ENCODE data around the gene SUSD4. TPM values are rescaled to one million over a fixed set of nuclear protein-coding genes. Genes with fewer than 3 reads are reported as not detected.

SUSD4 gene
- total RNA-seq, 4 donors from 2014 or later, result 2.2 to 5.3 (median 2.5) TPM

GRCh38 chr1:223198628-223198965, 165.4 kb downstream of the SUSD4 start:
- Histone ChIP-seq H3K4me3 (no peak overlapping the region), H3K27me3 (peaks cover 18% of the 10 kb centered on the region), H3K4me1 (no peaks in the 10 kb centered on the region), H3K9me3 (no peaks in the 10 kb centered on the region), H3K27ac (no peak overlapping the region), H3K36me3 (no peaks in the 10 kb centered on the region)
- no peak for TF ChIP-seq EP300 (IDR thresholded peaks at IDR 0.05)
- TF ChIP-seq, protein P1, sequence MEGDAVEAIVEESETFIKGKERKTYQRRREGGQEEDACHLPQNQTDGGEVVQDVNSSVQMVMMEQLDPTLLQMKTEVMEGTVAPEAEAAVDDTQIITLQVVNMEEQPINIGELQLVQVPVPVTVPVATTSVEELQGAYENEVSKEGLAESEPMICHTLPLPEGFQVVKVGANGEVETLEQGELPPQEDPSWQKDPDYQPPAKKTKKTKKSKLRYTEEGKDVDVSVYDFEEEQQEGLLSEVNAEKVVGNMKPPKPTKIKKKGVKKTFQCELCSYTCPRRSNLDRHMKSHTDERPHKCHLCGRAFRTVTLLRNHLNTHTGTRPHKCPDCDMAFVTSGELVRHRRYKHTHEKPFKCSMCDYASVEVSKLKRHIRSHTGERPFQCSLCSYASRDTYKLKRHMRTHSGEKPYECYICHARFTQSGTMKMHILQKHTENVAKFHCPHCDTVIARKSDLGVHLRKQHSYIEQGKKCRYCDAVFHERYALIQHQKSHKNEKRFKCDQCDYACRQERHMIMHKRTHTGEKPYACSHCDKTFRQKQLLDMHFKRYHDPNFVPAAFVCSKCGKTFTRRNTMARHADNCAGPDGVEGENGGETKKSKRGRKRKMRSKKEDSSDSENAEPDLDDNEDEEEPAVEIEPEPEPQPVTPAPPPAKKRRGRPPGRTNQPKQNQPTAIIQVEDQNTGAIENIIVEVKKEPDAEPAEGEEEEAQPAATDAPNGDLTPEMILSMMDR (IDR thresholded peaks at IDR 0.05), result no peak
- no peak for TF ChIP-seq POLR2A (IDR thresholded peaks at IDR 0.05)
- no peak for TF ChIP-seq POLR2AphosphoS5 (IDR thresholded peaks at IDR 0.05)
- 86 to 91% methylated on average over 3 of the region's 3 CpGs for WGBS, 2 donors (ENCODE audit: low coverage in 1 of 2)
- ATAC-seq, result no peak

DNA sequence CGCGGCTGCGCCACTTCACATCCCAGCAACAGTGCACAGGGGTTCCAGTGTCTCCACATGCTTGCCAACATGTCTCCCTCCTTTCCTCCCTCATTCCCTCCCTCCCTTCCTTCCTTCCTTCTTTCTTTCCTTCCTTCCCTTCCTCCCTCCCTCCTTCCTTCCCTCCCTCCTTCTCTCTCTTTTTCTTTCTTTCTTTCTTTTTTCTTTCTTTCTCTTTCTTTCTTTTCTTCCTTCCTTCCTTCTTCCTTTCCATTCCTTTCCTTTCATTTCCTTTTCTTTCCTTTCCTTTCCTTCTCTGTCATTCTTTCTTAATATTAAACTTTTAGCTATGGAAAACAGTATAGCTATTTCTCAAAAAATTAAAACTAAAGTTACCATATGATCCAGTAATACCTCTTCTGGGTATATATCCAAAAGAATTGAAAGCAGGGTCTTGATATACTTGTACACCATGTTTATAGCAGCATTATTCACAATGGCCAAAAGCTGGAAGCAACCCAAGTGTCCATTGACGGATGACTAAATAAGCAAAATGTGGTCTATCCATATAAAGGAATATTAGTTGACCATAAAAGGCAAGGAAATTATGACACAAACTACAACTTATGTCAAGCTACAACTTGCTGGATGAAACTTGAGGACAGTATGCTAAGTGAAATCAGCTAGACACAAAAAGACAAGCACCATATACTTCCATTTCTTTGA, 165.9 kb downstream of the SUSD4 start:
- no peaks in the 10 kb centered on the region for H3K36me3 ChIP-seq
- H3K9me3 ChIP-seq, result no peaks in the 10 kb centered on the region
- no peak overlapping the region for H3K27ac ChIP-seq
- H3K4me1 ChIP-seq, result no peaks in the 10 kb centered on the region
- no peak for TF ChIP-seq POLR2A (IDR thresholded peaks at IDR 0.05)
- peaks cover 15% of the 10 kb centered on the region for H3K27me3 ChIP-seq
- ATAC-seq, result no peak
- WGBS, 2 donors (ENCODE audit: low coverage in 1 of 2), result 46 to 62% methylated on average over 3 to 4 of the region's 4 CpGs
- no peak overlapping the region for H3K4me3 ChIP-seq

GRCh38 chr1:223189903-223190724, 173.9 kb downstream of the SUSD4 start:
- H3K4me1 ChIP-seq, result no peaks in the 10 kb centered on the region
- H3K9me3 ChIP-seq, result no peaks in the 10 kb centered on the region
- TF ChIP-seq, protein P1 (IDR thresholded peaks at IDR 0.05), result no peak
- no peak for TF ChIP-seq POLR2AphosphoS5 (IDR thresholded peaks at IDR 0.05)
- TF ChIP-seq EP300 (IDR thresholded peaks at IDR 0.05), result no peak
- TF ChIP-seq POLR2A (IDR thresholded peaks at IDR 0.05), result no peak
- WGBS, 2 donors (ENCODE audit: low coverage in 1 of 2), result 71 to 89% methylated on average over 9 to 10 of the region's 10 CpGs
- ATAC-seq, result no peak
- no peaks in the 10 kb centered on the region for H3K36me3 ChIP-seq
- H3K27me3 ChIP-seq, result peaks cover 3% of the 10 kb centered on the region
- H3K4me3 ChIP-seq, result no peak overlapping the region
- no peak overlapping the region for H3K27ac ChIP-seq

- WGBS, 2 donors (ENCODE audit: low coverage in 1 of 2), result 54 to 80% methylated on average over 1 to 2 of the region's 4 CpGs
- H3K27ac ChIP-seq, result no peak overlapping the region
- H3K4me3 ChIP-seq, result no peak overlapping the region
- H3K9me3 ChIP-seq, result no peaks in the 10 kb centered on the region
- TF ChIP-seq POLR2A (IDR thresholded peaks at IDR 0.05), result no peak
- TF ChIP-seq POLR2AphosphoS5 (IDR thresholded peaks at IDR 0.05), result no peak
- no peak for TF ChIP-seq EP300 (IDR thresholded peaks at IDR 0.05)
- TF ChIP-seq, protein P1 (IDR thresholded peaks at IDR 0.05), result no peak
- H3K4me1 ChIP-seq, result no peaks in the 10 kb centered on the region
- no peaks in the 10 kb centered on the region for H3K36me3 ChIP-seq
- no peak for ATAC-seq
- peaks cover 3% of the 10 kb centered on the region for H3K27me3 ChIP-seq
These were observed 174.5 kb downstream of the SUSD4 start for GRCh38 chr1:223189525-223189902.

GRCh38 chr1:223188618-223189356, 175.2 kb downstream of the SUSD4 start:
- TF ChIP-seq EP300 (IDR thresholded peaks at IDR 0.05) (no peak), POLR2AphosphoS5 (IDR thresholded peaks at IDR 0.05) (no peak), POLR2A (IDR thresholded peaks at IDR 0.05) (no peak)
- TF ChIP-seq, protein P1 (IDR thresholded peaks at IDR 0.05), result no peak
- Histone ChIP-seq H3K4me1 (no peaks in the 10 kb centered on the region), H3K36me3 (no peaks in the 10 kb centered on the region), H3K27me3 (peaks cover 3% of the 10 kb centered on the region), H3K4me3 (no peak overlapping the region), H3K27ac (no peak overlapping the region), H3K9me3 (no peaks in the 10 kb centered on the region)
- 75 to 92% methylated on average over 4 of the region's 5 CpGs for WGBS, 2 donors (ENCODE audit: low coverage in 1 of 2)
- ATAC-seq, result no peak

Measured in gastroesophageal sphincter (tissue), 4 donors.